Suprapubic skin (tissue), 3 donors: Measurements from ENCODE around the gene MUC5B.

ENCODE experiments used
- EP300 ChIP-seq: sonication (generic); formaldehyde crosslinking; IDR thresholded peaks from one replicate; pipeline ENCODE4 v1.6.1; 2017; ENCODE audit warnings: antibody characterized with exemption
- TF ChIP-seq, protein P1 (sequence below), 2 donors: fragments of 200-600 bp in 1 of 2; fragments of 450-650 bp in 1 of 2; sonication (generic) in 1 of 2; IDR thresholded peaks; one replicate each; pipeline ENCODE4 v1.5.1; 2016 to 2019; ENCODE audit warnings: antibody characterized with exemption in 2 of 2, mild to moderate bottlenecking in 1 of 2, moderate library complexity in 1 of 2

DNA sequence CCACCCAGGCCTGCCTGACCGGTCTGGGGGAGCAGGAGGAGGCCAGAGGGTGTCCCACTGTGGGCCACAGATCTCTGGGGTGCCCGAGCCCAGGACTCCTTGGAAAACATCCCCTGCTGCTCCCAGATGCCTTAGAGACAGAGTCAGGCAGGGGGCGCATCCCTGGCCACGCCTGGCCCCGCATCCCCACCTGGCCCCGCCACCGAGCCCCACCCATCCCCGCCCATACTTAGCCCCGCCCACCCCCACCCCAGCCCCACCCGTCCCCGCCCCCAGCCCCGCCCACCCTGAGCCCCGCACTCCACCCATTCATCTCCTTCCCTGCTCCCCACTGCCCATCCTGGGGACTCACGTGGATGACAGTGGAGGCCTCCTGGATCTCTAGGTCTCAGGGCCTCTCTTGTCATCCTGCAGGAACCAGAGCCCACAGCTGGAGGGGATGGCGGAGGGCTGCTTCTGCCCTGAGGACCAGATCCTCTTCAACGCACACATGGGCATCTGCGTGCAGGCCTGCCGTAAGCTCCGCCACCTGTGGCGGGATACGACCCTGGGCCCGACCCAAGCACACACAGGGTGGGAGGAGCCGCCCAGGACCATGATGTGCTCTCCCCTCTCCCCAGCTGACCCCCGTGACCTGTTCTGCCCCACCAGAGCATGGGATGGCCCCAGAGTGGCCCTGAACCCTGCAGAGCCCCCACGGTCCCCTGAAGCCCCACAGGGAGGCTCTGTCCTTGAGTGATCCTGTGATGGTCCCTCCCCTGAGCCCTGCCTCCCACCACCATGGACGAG, 33.6 kb downstream of the MUC5B start:
- TF ChIP-seq, protein P1, sequence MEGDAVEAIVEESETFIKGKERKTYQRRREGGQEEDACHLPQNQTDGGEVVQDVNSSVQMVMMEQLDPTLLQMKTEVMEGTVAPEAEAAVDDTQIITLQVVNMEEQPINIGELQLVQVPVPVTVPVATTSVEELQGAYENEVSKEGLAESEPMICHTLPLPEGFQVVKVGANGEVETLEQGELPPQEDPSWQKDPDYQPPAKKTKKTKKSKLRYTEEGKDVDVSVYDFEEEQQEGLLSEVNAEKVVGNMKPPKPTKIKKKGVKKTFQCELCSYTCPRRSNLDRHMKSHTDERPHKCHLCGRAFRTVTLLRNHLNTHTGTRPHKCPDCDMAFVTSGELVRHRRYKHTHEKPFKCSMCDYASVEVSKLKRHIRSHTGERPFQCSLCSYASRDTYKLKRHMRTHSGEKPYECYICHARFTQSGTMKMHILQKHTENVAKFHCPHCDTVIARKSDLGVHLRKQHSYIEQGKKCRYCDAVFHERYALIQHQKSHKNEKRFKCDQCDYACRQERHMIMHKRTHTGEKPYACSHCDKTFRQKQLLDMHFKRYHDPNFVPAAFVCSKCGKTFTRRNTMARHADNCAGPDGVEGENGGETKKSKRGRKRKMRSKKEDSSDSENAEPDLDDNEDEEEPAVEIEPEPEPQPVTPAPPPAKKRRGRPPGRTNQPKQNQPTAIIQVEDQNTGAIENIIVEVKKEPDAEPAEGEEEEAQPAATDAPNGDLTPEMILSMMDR (IDR thresholded peaks at IDR 0.05): no peak
- no peak for TF ChIP-seq EP300
